SH-SY5Y (cell line): ENCODE measurements around the gene E2F1.

Experiments
- GATA2 ChIP-seq: IDR thresholded peaks from 2 replicates; pipeline ENCODE4 v1.6.1; 2011; ENCODE audit warnings: mild to moderate bottlenecking, low read depth, low read length
- GATA3 ChIP-seq: IDR thresholded peaks from 2 replicates; pipeline ENCODE4 v1.6.1; 2011; ENCODE audit warnings: low read depth, mild to moderate bottlenecking, low read length, moderate library complexity

GRCh38 chr20:33664762-33665144, 21.4 kb downstream of the E2F1 start:
- TF ChIP-seq GATA2, result no peak
- TF ChIP-seq GATA3, result no peak
